GM19463 (cell line): ENCODE results near the gene ABI3BP.

ENCODE experiments used
- ATAC-seq: cut with Tn5 transposase; IDR thresholded peaks from one replicate; pipeline ENCODE4 v1.9.1; 2021; ENCODE audit warnings: mild to moderate bottlenecking, moderate library complexity; ENCODE audit not compliant: unreplicated experiment

The ABI3BP gene

GRCh38 chr3:100891827-100892226 lies 101.4 kb downstream of the ABI3BP start:
- ATAC-seq: no peak

GRCh38 chr3:100891033-100891432 lies 102.2 kb downstream of the ABI3BP start:
- no peak for ATAC-seq

GRCh38 chr3:100888881-100889280 lies 104.3 kb downstream of the ABI3BP start:
- no peak for ATAC-seq

- ATAC-seq: no peak
Observed at GRCh38 chr3:100882571-100882984, 110.6 kb downstream of the ABI3BP start.

- ATAC-seq: no peak
Observed at GRCh38 chr3:100880845-100881244, 112.4 kb downstream of the ABI3BP start.

- ATAC-seq: no peak
Observed at GRCh38 chr3:100880072-100880471, 113.1 kb downstream of the ABI3BP start.

GRCh38 chr3:100879195-100879810 lies 113.9 kb downstream of the ABI3BP start:
- ATAC-seq: no peak

- ATAC-seq: no peak
Observed at GRCh38 chr3:100877286-100877685, 115.9 kb downstream of the ABI3BP start.

GRCh38 chr3:100875239-100875638 lies 118.0 kb downstream of the ABI3BP start:
- no peak for ATAC-seq

GRCh38 chr3:100873611-100874010 lies 119.6 kb downstream of the ABI3BP start:
- ATAC-seq: no peak

GRCh38 chr3:100871306-100871705 lies 121.9 kb downstream of the ABI3BP start:
- no peak for ATAC-seq

GRCh38 chr3:100869787-100870186 lies 123.4 kb downstream of the ABI3BP start:
- ATAC-seq: no peak

GRCh38 chr3:100868894-100869293 lies 124.3 kb downstream of the ABI3BP start:
- ATAC-seq: no peak

GRCh38 chr3:100868096-100868495 lies 125.1 kb downstream of the ABI3BP start:
- ATAC-seq: no peak

GRCh38 chr3:100865442-100865841 lies 127.8 kb downstream of the ABI3BP start:
- no peak for ATAC-seq

- ATAC-seq: no peak
Observed at GRCh38 chr3:100864471-100865250, 128.6 kb downstream of the ABI3BP start.

- no peak for ATAC-seq
Observed at GRCh38 chr3:100857863-100858262, 135.4 kb downstream of the ABI3BP start.

GRCh38 chr3:100856821-100857220 lies 136.4 kb downstream of the ABI3BP start:
- no peak for ATAC-seq

- no peak for ATAC-seq
Observed at GRCh38 chr3:100852840-100853239, 140.4 kb downstream of the ABI3BP start.

- ATAC-seq: no peak
Observed at GRCh38 chr3:100850701-100851100, 142.5 kb downstream of the ABI3BP start.

- ATAC-seq: no peak
Observed at GRCh38 chr3:100850156-100850555, 143.1 kb downstream of the ABI3BP start.
